NCI-H510A treated with DMSO at 0.1 percent for 48 hours (cell line): ENCODE measurements around the gene ZNF736.
A peak's percentile ranks its signal among the peaks of the same experiment; 100 is the strongest.
"Not testable (repeated sequence)": the region's sequence is repeated elsewhere in the genome, so short reads cannot be mapped to it uniquely, and the experiment has no call there.

Source experiments
- DNase-seq: peaks from one replicate; lab custom pipeline; 2025; lab: John Stamatoyannopoulos, UW

ZNF736 gene

GRCh38 chr7:64313740-64314491, at the start of gene ZNF736:
Gene ZNF736, plus strand, starts transcription at chr7:64313961. Its CDS starts 190 bp downstream, at chr7:64314151.
- DNase-seq = peak; percentile 80

GRCh38 chr7:64266341-64266919, 47.3 kb upstream of the ZNF736 start:
- DNase-seq = no peak

GRCh38 chr7:64277630-64278029, 36.1 kb upstream of the ZNF736 start:
- DNase-seq = no peak

GRCh38 chr7:64294701-64295420, 18.9 kb upstream of the ZNF736 start:
- no peak for DNase-seq

GRCh38 chr7:64297418-64297817, 16.3 kb upstream of the ZNF736 start:
- DNase-seq = not testable (repeated sequence)

GRCh38 chr7:64300641-64301405, 12.9 kb upstream of the ZNF736 start:
- DNase-seq = no peak

GRCh38 chr7:64307254-64308015, 6.3 kb upstream of the ZNF736 start:
- DNase-seq = peak; percentile 78

GRCh38 chr7:64308016-64308270, 5.8 kb upstream of the ZNF736 start:
- DNase-seq = no peak

- no peak for DNase-seq
Measured at GRCh38 chr7:64310426-64310825, 3.3 kb upstream of the ZNF736 start.

- no peak for DNase-seq
Measured at GRCh38 chr7:64312826-64313225, 935 bp upstream of the ZNF736 start.

GRCh38 chr7:64314566-64314965, 805 bp downstream of the ZNF736 start:
- no peak for DNase-seq

- DNase-seq = not testable (repeated sequence)
Measured at GRCh38 chr7:64316031-64316742, 2.4 kb downstream of the ZNF736 start.

GRCh38 chr7:64320547-64321513, 7.1 kb downstream of the ZNF736 start:
- no peak for DNase-seq

GRCh38 chr7:64324166-64324565, 10.4 kb downstream of the ZNF736 start:
- DNase-seq = not testable (repeated sequence)

GRCh38 chr7:64348713-64349210, 35.0 kb downstream of the ZNF736 start:
- not testable (repeated sequence) for DNase-seq

GRCh38 chr7:64359543-64359942, 45.8 kb downstream of the ZNF736 start:
- DNase-seq = no peak

- no peak for DNase-seq
Measured at GRCh38 chr7:64371116-64371515, 57.4 kb downstream of the ZNF736 start.

GRCh38 chr7:64373017-64373416, 59.3 kb downstream of the ZNF736 start:
- no peak for DNase-seq

GRCh38 chr7:64400401-64400800, 86.6 kb downstream of the ZNF736 start:
- DNase-seq = no peak
